HG02678 (cell line): Measurements from ENCODE around the gene CFAP46.

Experiments used
- ATAC-seq: cut with Tn5 transposase; IDR thresholded peaks from one replicate; pipeline ENCODE4 v1.9.1; 2021; ENCODE audit warnings: mild to moderate bottlenecking, moderate library complexity; ENCODE audit not compliant: unreplicated experiment

CFAP46 gene

GRCh38 chr10:132865851-132866600, 76.3 kb downstream of the CFAP46 start:
- no peak for ATAC-seq

- ATAC-seq, result no peak
These were observed 77.2 kb downstream of the CFAP46 start for GRCh38 chr10:132865171-132865631.

- ATAC-seq, result no peak
These were observed 79.6 kb downstream of the CFAP46 start for GRCh38 chr10:132862485-132863420.

GRCh38 chr10:132861884-132862461, 80.4 kb downstream of the CFAP46 start:
- ATAC-seq, result no peak

GRCh38 chr10:132861116-132861691, 81.2 kb downstream of the CFAP46 start:
- no peak for ATAC-seq

GRCh38 chr10:132860532-132860931, 81.8 kb downstream of the CFAP46 start:
- no peak for ATAC-seq

GRCh38 chr10:132859084-132859855, 83.1 kb downstream of the CFAP46 start:
- ATAC-seq, result no peak

- no peak for ATAC-seq
These were observed 84.0 kb downstream of the CFAP46 start for GRCh38 chr10:132858121-132859081.

GRCh38 chr10:132856869-132857524, 85.4 kb downstream of the CFAP46 start:
- ATAC-seq, result no peak

GRCh38 chr10:132855889-132856288, 86.5 kb downstream of the CFAP46 start:
- ATAC-seq, result no peak

- no peak for ATAC-seq
These were observed 90.9 kb downstream of the CFAP46 start for GRCh38 chr10:132851451-132851850.

- ATAC-seq, result no peak
These were observed 91.5 kb downstream of the CFAP46 start for GRCh38 chr10:132850896-132851295.

GRCh38 chr10:132850246-132850645, 92.1 kb downstream of the CFAP46 start:
- no peak for ATAC-seq

GRCh38 chr10:132849546-132850031, 92.8 kb downstream of the CFAP46 start:
- no peak for ATAC-seq

- ATAC-seq, result no peak
These were observed 93.3 kb downstream of the CFAP46 start for GRCh38 chr10:132848951-132849545.

- no peak for ATAC-seq
These were observed 94.1 kb downstream of the CFAP46 start for GRCh38 chr10:132848291-132848701.

- no peak for ATAC-seq
These were observed 94.5 kb downstream of the CFAP46 start for GRCh38 chr10:132847856-132848255.

- no peak for ATAC-seq
These were observed 95.0 kb downstream of the CFAP46 start for GRCh38 chr10:132847416-132847777.
